GM12878 (cell line): ENCODE results near the gene CHP1. TPM values are rescaled to one million over a fixed set of nuclear protein-coding genes. Genes with fewer than 3 reads are reported as not detected.

Experiments used
- ATAC-seq: fragments of 200-7000 bp; cut with Tn5 transposase; 3 replicates; pipeline ENCODE4 v1.9.1; 2020; ENCODE audit warnings: mild to moderate bottlenecking, moderate library complexity
- BruUV-seq: library from RNA; stranded (reverse); fragments of 400-500 nt; replicated peaks from 2 replicates; lab custom pipeline; 2021; lab: Mats Ljungman, UMichigan
- CTCF ChIA-PET: fragments of 300-600 bp; sonication (Branson Sonifier 250); formaldehyde crosslinking; extraction: SDS; loops from one replicate; lab custom pipeline; 2021; ENCODE audit warnings: inconsistent platforms; lab: Yijun Ruan, JAX
- POLR2A ChIA-PET: fragments of 350-600 bp; formaldehyde crosslinking; extraction: SDS; loops from one replicate; lab custom pipeline; 2021; ENCODE audit warnings: inconsistent platforms; lab: Charles Lee
- RAD21 ChIA-PET: fragments of 300-600 bp; sonication (Branson Sonifier 250); formaldehyde crosslinking; loops from one replicate; lab custom pipeline; 2023; ENCODE audit warnings: antibody characterized with exemption; ENCODE audit not compliant: unreplicated experiment; lab: Charles Lee
- SMC1A ChIA-PET: fragments of 300-600 bp; sonication (Branson Sonifier 250); formaldehyde crosslinking; loops from one replicate; lab custom pipeline; 2023; ENCODE audit not compliant: unreplicated experiment, uncharacterized antibody; lab: Charles Lee
- DNase-seq: peaks from one replicate; pipeline ENCODE4 v3.0.0-alpha.2; 2011; ENCODE audit warnings: low read depth, low spot score
- FAIRE-seq: peaks from 3 replicates; lab custom pipeline; 2011; peaks lifted over from hg19 to GRCh38; lab: Jason Lieb, UNC
- H2AFZ ChIP-seq: 2 replicates; pipeline ENCODE4 v1.6.0; 2011; ENCODE audit warnings: low read depth, low read length, control low read depth; ENCODE audit not compliant: control insufficient read depth
- H3K27ac ChIP-seq: 2 replicates; pipeline ENCODE4 v1.5.1; 2011; ENCODE audit warnings: control low read depth; ENCODE audit not compliant: control insufficient read depth, insufficient read depth
- H3K27me3 ChIP-seq, 2 experiments: replicated peaks in 1 of 2; 2 replicates each; pipeline versions ENCODE4 v1.6.0 to v1.6.1; 2011; ENCODE audit warnings: low read length in 1 of 2; ENCODE audit not compliant: control insufficient read depth in 2 of 2, insufficient read depth in 2 of 2
- H3K36me3 ChIP-seq, 2 experiments: 2 replicates each; pipeline ENCODE4 v1.5.1; 2011; ENCODE audit warnings: low read length in 1 of 2; ENCODE audit not compliant: control insufficient read depth in 2 of 2, insufficient read depth in 2 of 2
- H3K4me1 ChIP-seq: 2 replicates; pipeline ENCODE4 v1.6.1; 2011; ENCODE audit warnings: mild to moderate bottlenecking, low read length, moderate library complexity, mixed read lengths; ENCODE audit not compliant: control insufficient read depth, insufficient read depth
- H3K4me2 ChIP-seq: 2 replicates; pipeline ENCODE4 v1.6.0; 2011; ENCODE audit warnings: control low read depth; ENCODE audit not compliant: control insufficient read depth, insufficient read depth
- H3K4me3 ChIP-seq: fragments of 200-600 bp; sonication (generic); 2 replicates; pipeline ENCODE4 v1.5.1; 2016
- H3K79me2 ChIP-seq: 2 replicates; pipeline ENCODE4 v1.6.0; 2011; ENCODE audit warnings: low read length; ENCODE audit not compliant: control insufficient read depth, insufficient read depth
- H3K9ac ChIP-seq: 2 replicates; pipeline ENCODE4 v1.8.0; 2011; ENCODE audit warnings: low read length, control low read depth, mixed read lengths; ENCODE audit not compliant: control insufficient read depth, insufficient read depth
- H3K9me3 ChIP-seq: replicated peaks from 3 replicates; pipeline ENCODE4 v1.5.1; 2011; ENCODE audit warnings: mild to moderate bottlenecking, low read length; ENCODE audit not compliant: control insufficient read depth, insufficient read depth
- H4K20me1 ChIP-seq: 2 replicates; pipeline ENCODE4 v1.6.0; 2011; ENCODE audit not compliant: control insufficient read depth, insufficient read depth
- ATF7 ChIP-seq: fragments of 450-650 bp; IDR thresholded peaks from 2 replicates; pipeline ENCODE4 v1.6.1; 2016; ENCODE audit warnings: low read depth, mild to moderate bottlenecking
- CBX3 ChIP-seq: fragments of 200-600 bp; sonication (generic); IDR thresholded peaks from 2 replicates; pipeline ENCODE4 v1.6.1; 2016; ENCODE audit warnings: low read depth, borderline replicate concordance
- CEBPB ChIP-seq, 2 experiments: fragments of 150-350 bp in 1 of 2; IDR thresholded peaks; 2 replicates each; pipeline ENCODE4 v1.6.1; 2012 to 2014; ENCODE audit warnings: low read depth in 2 of 2, low read length in 2 of 2, borderline replicate concordance in 1 of 2, inconsistent platforms in 1 of 2
- CHD2 ChIP-seq: IDR thresholded peaks from 2 replicates; pipeline ENCODE4 v1.6.1; 2011; ENCODE audit warnings: low read depth, low read length, improper control_type of control experiment, borderline replicate concordance
- E4F1 ChIP-seq: fragments of 450-650 bp; IDR thresholded peaks from 2 replicates; pipeline ENCODE4 v1.6.1; 2018; ENCODE audit warnings: borderline replicate concordance, mild to moderate bottlenecking; ENCODE audit not compliant: partially characterized antibody
- EGR1 ChIP-seq, 2 experiments: IDR thresholded peaks; 1 replicate in 1 of 2; 2 replicates in 1 of 2; pipeline ENCODE4 v1.6.1; 2011 to 2012; ENCODE audit warnings: low read depth in 2 of 2, low read length in 2 of 2, borderline replicate concordance in 1 of 2, mild to moderate bottlenecking in 1 of 2, moderate library complexity in 1 of 2
- EP300 ChIP-seq, 2 experiments: fragments of 150-350 bp in 1 of 2; IDR thresholded peaks; 2 replicates each; pipeline ENCODE4 v1.6.1; 2011 to 2012; ENCODE audit warnings: low read depth in 2 of 2, low read length in 2 of 2, borderline replicate concordance in 1 of 2, improper control_type of control experiment in 1 of 2, inconsistent platforms in 1 of 2; ENCODE audit not compliant: control insufficient read depth in 1 of 2
- GABPA ChIP-seq: IDR thresholded peaks from 2 replicates; pipeline ENCODE4 v1.6.1; 2014; ENCODE audit warnings: antibody characterized with exemption, low read depth, mild to moderate bottlenecking, inconsistent platforms
- IRF4 ChIP-seq: IDR thresholded peaks from 2 replicates; pipeline ENCODE4 v1.6.1; 2011; ENCODE audit warnings: low read depth, low read length
- IRF5 ChIP-seq: fragments of 450-650 bp; IDR thresholded peaks from 2 replicates; pipeline ENCODE4 v1.6.1; 2017; ENCODE audit warnings: borderline replicate concordance
- JUND ChIP-seq: IDR thresholded peaks from 2 replicates; pipeline ENCODE4 v1.6.1; 2012; ENCODE audit warnings: low read depth, mild to moderate bottlenecking, low read length, improper control_type of control experiment, moderate library complexity
- NFYB ChIP-seq: IDR thresholded peaks from 2 replicates; pipeline ENCODE4 v1.6.1; 2011; ENCODE audit warnings: low read depth, mild to moderate bottlenecking, low read length, improper control_type of control experiment, moderate library complexity; ENCODE audit not compliant: insufficient read depth
- RAD21 ChIP-seq: IDR thresholded peaks from 2 replicates; pipeline ENCODE4 v1.6.1; 2011; ENCODE audit warnings: mild to moderate bottlenecking, low read depth, low read length, moderate library complexity; ENCODE audit not compliant: insufficient read depth
- SKIL ChIP-seq: fragments of 450-650 bp; IDR thresholded peaks from 2 replicates; pipeline ENCODE4 v1.6.1; 2017; ENCODE audit warnings: mild to moderate bottlenecking, low read depth, inconsistent platforms; ENCODE audit not compliant: poor library complexity, severe bottlenecking
- TCF12 ChIP-seq: IDR thresholded peaks from 2 replicates; pipeline ENCODE4 v1.6.1; 2011; ENCODE audit warnings: low read depth, mild to moderate bottlenecking, low read length
- ZNF207 ChIP-seq: fragments of 450-650 bp; IDR thresholded peaks from 2 replicates; pipeline ENCODE4 v1.6.1; 2014; ENCODE audit warnings: antibody characterized with exemption, mild to moderate bottlenecking, borderline replicate concordance
- ZNF217 ChIP-seq: fragments of 450-650 bp; IDR thresholded peaks from 2 replicates; pipeline ENCODE4 v1.6.1; 2017; ENCODE audit warnings: antibody characterized with exemption, mild to moderate bottlenecking
- WGBS: methylation state at CpG from one replicate; pipeline ENCODE4 v1.1.6; 2016; ENCODE audit warnings: low lambda C conversion rate; ENCODE audit not compliant: insufficient replicate concordance, insufficient coverage; ENCODE audit errors: missing lambda C conversion rate; 5-methylcytosine and 5-hydroxymethylcytosine counted together
- in situ Hi-C: fragments of 300-500 bp; cut with MboI; formaldehyde crosslinking; loops from 9 replicates; pipeline ENCODE4 v1.14.3; 2018; ENCODE audit warnings: mixed read lengths
- intact Hi-C: fragments of 100-400 bp; cut with micrococcal nuclease; formaldehyde crosslinking; loops from one replicate; pipeline ENCODE4 v1.14.2; 2022; ENCODE audit not compliant: unreplicated experiment
- polyA plus RNA-seq, 11 experiments: library from polyadenylated mRNA; depleted of rRNA in 4 of 11; unstranded in 6 of 11; stranded (reverse) in 5 of 11; fragments of >200 nt; fragmentation: Nextera tagmentation in 4 of 11; fragmentation: Illumina TruSeq in 1 of 11; extraction: Ambion mirVana in 4 of 11; extraction: Trizol in 1 of 11; gene quantifications; 1 replicate in 1 of 11; 2 replicates in 10 of 11; pipeline versions ENCODE4 v1.2.1 to v1.2.3, GENCODE V29; 2011 to 2016; ENCODE audit warnings: inconsistent platforms in 2 of 11, missing spikeins in 2 of 11, low read depth in 1 of 11
- total RNA-seq, 4 experiments: library from RNA; depleted of rRNA in 3 of 4; stranded (reverse); fragments of >200 nt in 3 of 4; fragmentation: Illumina TruSeq in 1 of 4; extraction: Trizol in 1 of 4; gene quantifications; 2 replicates each; pipeline versions ENCODE4 v1.2.1 to v1.2.3, GENCODE V29; 2013 to 2021

The CHP1 gene
- total and polyA plus RNA-seq, 10 of the 15 experiments (the other 5 are each of a cell fraction or from before 2014, with no cell fraction given) = 25.7 to 45.9 (median 39.1) TPM

GRCh38 chr15:41288464-41288863 lies 57.4 kb downstream of the CHP1 start (continued):
- TF ChIP-seq RAD21 (no peak), CEBPB (IDR thresholded peaks at IDR 0.05; ENCODE audit: borderline replicate concordance in 1 of 2, low read depth in 2 of 2, low read length in 2 of 2) (no peak), ATF7 (0 out of 2 replicates have a peak, but pooled peaks have one; percentile 19), SKIL (no peak), NFYB (no peak), TCF12 (no peak)
- TF ChIP-seq, all 136 proteins: peak for 3

GRCh38 chr15:41289953-41290352 lies 58.9 kb downstream of the CHP1 start:
- no TSS peak for BruUV-seq
- no peak for ATAC-seq
- 82% methylated on average over 2 of the region's 2 CpGs for WGBS
- no peak for FAIRE-seq
- no peak overlapping the region for H3K4me2 ChIP-seq
- H3K27me3 ChIP-seq = no peaks in the 10 kb centered on the region
- intact Hi-C loops = loop anchor here (2.0 kb wide), 1 partner anchor 43 kb away; the partner anchor contains the start of genes NUSAP1 and OIP5
- H3K9ac ChIP-seq = no peak overlapping the region
- H3K9me3 ChIP-seq = peaks cover 2% of the 10 kb centered on the region
- no peak for DNase-seq
- ChIA-PET POLR2A (interaction anchor here (0.6 to 2.7 kb wide), 4 partner anchors 37 to 1199 kb away, joined by 3 to 11 read pairs (median 3); partner anchors contain the start of genes NUSAP1 and OIP5), CTCF (interaction anchor here (0.6 to 3.8 kb wide), 3 partner anchors 42 to 207 kb away, joined by 3 to 16 read pairs (median 3); partner anchors contain the start of genes CHP1, NUSAP1 and OIP5), SMC1A (interaction anchor here (1.1 to 1.9 kb wide), 3 partner anchors 39 to 143 kb away, joined by 3 to 4 read pairs (median 3); no protein-coding TSS in a partner anchor), RAD21 (interaction anchor here (0.6 kb wide), 1 partner anchor 208 kb away, joined by 3 read pairs; no protein-coding TSS in a partner anchor)
- peaks cover 3 to 27% of the 10 kb centered on the region in 2 experiments for H3K36me3 ChIP-seq
- in situ Hi-C loops = no loop called here
- H3K4me1 ChIP-seq = peaks cover 13% of the 10 kb centered on the region
- no peaks in the 10 kb centered on the region for H4K20me1 ChIP-seq
- H3K27ac ChIP-seq = no peak overlapping the region
- peaks cover 32% of the 10 kb centered on the region for H3K79me2 ChIP-seq
- no peak overlapping the region for H3K4me3 ChIP-seq
- no peak overlapping the region for H2AFZ ChIP-seq
- TF ChIP-seq EP300 (IDR thresholded peaks at IDR 0.05; ENCODE audit: borderline replicate concordance in 1 of 2, control insufficient read depth in 1 of 2, low read depth in 2 of 2, low read length in 2 of 2) (no peak), IRF5 (no peak), E4F1 (no peak), EGR1 (IDR thresholded peaks at IDR 0.05; ENCODE audit: borderline replicate concordance in 1 of 2, low read depth in 2 of 2, low read length in 2 of 2) (no peak), CBX3 (no peak), CHD2 (no peak), JUND (no peak), IRF4 (no peak), ZNF207 (no peak), GABPA (no peak), ZNF217 (no peak)
